PC-9 (cell line): Measurements from ENCODE around the gene GCNT2. TPM values are rescaled to one million over a fixed set of nuclear protein-coding genes. Genes with fewer than 3 reads are reported as not detected.

ENCODE experiments used
- BruUV-seq: library from RNA; stranded (reverse); fragments of 400-500 nt; replicated peaks from 2 replicates; lab custom pipeline; 2021; lab: Mats Ljungman, UMichigan
- CTCF ChIA-PET: fragments of 300-600 bp; sonication (Branson Sonifier 250); formaldehyde crosslinking; loops from one replicate; lab custom pipeline; 2022; ENCODE audit warnings: antibody characterized with exemption; lab: Charles Lee
- POLR2A ChIA-PET: fragments of 300-600 bp; sonication (Branson Sonifier 250); formaldehyde crosslinking; loops from one replicate; lab custom pipeline; 2022; ENCODE audit warnings: antibody characterized with exemption; ENCODE audit not compliant: unreplicated experiment; lab: Charles Lee
- DNase-seq, 2 experiments: peaks; one replicate each; pipeline versions ENCODE4 v3.0.0 to v3.0.0-alpha.2; 2015 to 2022; ENCODE audit warnings: mixed read lengths in 1 of 2
- H2AFZ ChIP-seq: fragments of 200-600 bp; sonication (generic); 2 replicates; pipeline ENCODE4 v1.8.1; 2017; ENCODE audit warnings: antibody characterized with exemption
- H3F3A ChIP-seq: fragments of 200-600 bp; sonication (generic); 2 replicates; pipeline ENCODE4 v1.8.1; 2017; ENCODE audit warnings: antibody characterized with exemption, mild to moderate bottlenecking, low read depth; ENCODE audit not compliant: insufficient read depth
- H3K27ac ChIP-seq: fragments of 200-600 bp; sonication (generic); 2 replicates; pipeline ENCODE4 v1.6.1; 2016; ENCODE audit warnings: mixed run types
- H3K27me3 ChIP-seq: fragments of 200-600 bp; sonication (generic); 2 replicates; pipeline ENCODE4 v1.6.1; 2016; ENCODE audit warnings: low read depth, mixed run types; ENCODE audit not compliant: insufficient read depth
- H3K36me3 ChIP-seq: fragments of 200-600 bp; sonication (generic); 2 replicates; pipeline ENCODE4 v1.6.1; 2016; ENCODE audit warnings: low read depth, mixed run types
- H3K4me1 ChIP-seq: fragments of 200-600 bp; sonication (generic); replicated peaks from 2 replicates; pipeline ENCODE4 v1.6.1; 2016; ENCODE audit warnings: mixed run types; ENCODE audit not compliant: insufficient read depth
- H3K4me2 ChIP-seq: fragments of 200-600 bp; sonication (generic); 2 replicates; pipeline ENCODE4 v1.6.1; 2017; ENCODE audit warnings: mixed run types
- H3K4me3 ChIP-seq: fragments of 200-600 bp; sonication (generic); 2 replicates; pipeline ENCODE4 v1.6.1; 2016; ENCODE audit warnings: mixed run types
- H3K79me2 ChIP-seq: fragments of 200-600 bp; sonication (generic); 2 replicates; pipeline ENCODE4 v1.6.1; 2017; ENCODE audit warnings: low read depth, mixed run types
- H3K9me2 ChIP-seq: fragments of 200-600 bp; sonication (generic); 2 replicates; pipeline ENCODE4 v1.8.1; 2017; ENCODE audit warnings: mild to moderate bottlenecking; ENCODE audit not compliant: insufficient read depth
- H3K9me3 ChIP-seq: fragments of 200-600 bp; sonication (generic); 2 replicates; pipeline ENCODE4 v1.8.1; 2016; ENCODE audit warnings: low read depth; ENCODE audit not compliant: insufficient read depth
- H4K20me1 ChIP-seq: fragments of 200-600 bp; sonication (generic); 2 replicates; pipeline ENCODE4 v1.8.1; 2017; ENCODE audit not compliant: insufficient read depth
- EZH2 ChIP-seq: fragments of 200-600 bp; sonication (generic); IDR thresholded peaks from 2 replicates; pipeline ENCODE4 v1.8.0; 2017; ENCODE audit warnings: antibody characterized with exemption, low read depth
- intact Hi-C: fragments of 100-400 bp; cut with micrococcal nuclease; formaldehyde crosslinking; loops from one replicate; pipeline ENCODE4 v1.10.0; 2022; ENCODE audit not compliant: unreplicated experiment
- total RNA-seq: library from RNA; stranded (reverse); gene quantifications from 2 replicates; pipeline ENCODE4 v1.2.3, GENCODE V29; 2021
- TF ChIP-seq, protein P1 (sequence below): fragments of 200-600 bp; sonication (generic); conservative IDR thresholded peaks from 2 replicates; pipeline ENCODE4 v1.6.1; 2017; ENCODE audit warnings: mixed run types, antibody characterized with exemption, mild to moderate bottlenecking, moderate library complexity

The GCNT2 gene
- total RNA-seq, 1 experiment from 2014 or later = 35.7 TPM

DNA sequence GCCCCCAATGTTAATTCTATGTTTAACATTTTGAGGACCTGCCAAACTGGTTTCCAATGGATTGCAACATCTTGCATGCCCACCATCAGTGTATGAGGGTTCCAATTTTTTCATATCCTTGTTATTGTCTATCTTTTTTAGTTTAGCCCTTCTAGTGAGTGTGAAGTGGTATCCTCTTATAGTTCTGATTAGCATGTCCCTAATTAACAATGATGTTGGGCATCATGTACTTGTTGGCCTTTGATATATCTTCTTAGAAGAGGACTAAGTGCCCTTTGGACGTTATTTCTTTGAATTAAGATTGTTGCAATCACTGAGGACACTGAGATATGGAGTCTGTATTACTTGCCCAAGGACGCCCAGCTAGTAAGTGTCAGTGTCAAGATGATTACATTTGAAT is 22.3 kb downstream of the GCNT2 start:
- H3K27me3 ChIP-seq = no peaks in the 10 kb centered on the region
- no peak overlapping the region for H2AFZ ChIP-seq
- no peak overlapping the region for H3K4me2 ChIP-seq
- CTCF ChIA-PET = no interaction called here
- no peaks in the 10 kb centered on the region for H3K9me2 ChIP-seq
- no peaks in the 10 kb centered on the region for H3K4me1 ChIP-seq
- H4K20me1 ChIP-seq = 0 out of 2 replicates have a peak, but pooled peaks cover 4% of the 10 kb centered on the region
- DNase-seq = no peak
- no peak overlapping the region for H3K4me3 ChIP-seq
- TF ChIP-seq, protein P1, sequence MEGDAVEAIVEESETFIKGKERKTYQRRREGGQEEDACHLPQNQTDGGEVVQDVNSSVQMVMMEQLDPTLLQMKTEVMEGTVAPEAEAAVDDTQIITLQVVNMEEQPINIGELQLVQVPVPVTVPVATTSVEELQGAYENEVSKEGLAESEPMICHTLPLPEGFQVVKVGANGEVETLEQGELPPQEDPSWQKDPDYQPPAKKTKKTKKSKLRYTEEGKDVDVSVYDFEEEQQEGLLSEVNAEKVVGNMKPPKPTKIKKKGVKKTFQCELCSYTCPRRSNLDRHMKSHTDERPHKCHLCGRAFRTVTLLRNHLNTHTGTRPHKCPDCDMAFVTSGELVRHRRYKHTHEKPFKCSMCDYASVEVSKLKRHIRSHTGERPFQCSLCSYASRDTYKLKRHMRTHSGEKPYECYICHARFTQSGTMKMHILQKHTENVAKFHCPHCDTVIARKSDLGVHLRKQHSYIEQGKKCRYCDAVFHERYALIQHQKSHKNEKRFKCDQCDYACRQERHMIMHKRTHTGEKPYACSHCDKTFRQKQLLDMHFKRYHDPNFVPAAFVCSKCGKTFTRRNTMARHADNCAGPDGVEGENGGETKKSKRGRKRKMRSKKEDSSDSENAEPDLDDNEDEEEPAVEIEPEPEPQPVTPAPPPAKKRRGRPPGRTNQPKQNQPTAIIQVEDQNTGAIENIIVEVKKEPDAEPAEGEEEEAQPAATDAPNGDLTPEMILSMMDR = no peak
- TF ChIP-seq EZH2 = no peak
- BruUV-seq = no TSS peak
- peaks cover 4% of the 10 kb centered on the region; the same call in 1 of the 2 replicates for H3K36me3 ChIP-seq
- no peaks in the 10 kb centered on the region for H3F3A ChIP-seq
- POLR2A ChIA-PET = no interaction called here
- peaks cover 19% of the 10 kb centered on the region for H3K79me2 ChIP-seq
- intact Hi-C loops = no loop called here
- H3K27ac ChIP-seq = no peak overlapping the region
- H3K9me3 ChIP-seq = no peaks in the 10 kb centered on the region

DNA sequence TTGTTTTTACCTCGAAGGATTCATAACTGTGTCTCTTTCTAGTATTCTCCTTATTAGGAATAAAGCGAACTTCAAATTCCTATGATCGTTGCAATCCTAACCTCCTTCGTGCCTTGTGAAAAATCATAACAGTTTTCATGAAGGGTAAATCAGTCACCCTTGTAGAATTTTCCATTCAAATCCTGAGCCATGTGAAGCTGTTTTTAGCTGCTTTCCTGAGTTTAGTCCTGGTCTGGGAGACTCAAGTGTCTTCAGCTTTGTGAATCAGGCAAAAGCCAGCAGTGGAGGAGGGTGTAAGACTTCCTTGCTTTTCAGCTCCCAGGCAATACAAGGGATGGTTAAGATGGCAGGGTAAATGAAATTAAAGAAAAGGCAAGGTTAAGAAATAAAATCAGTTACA is 24.3 kb downstream of the GCNT2 start:
- no peak for DNase-seq
- no peak for TF ChIP-seq EZH2
- TF ChIP-seq, protein P1 = no peak
- intact Hi-C loops = no loop called here
- Histone ChIP-seq H2AFZ (no peak overlapping the region), H3K27ac (no peak overlapping the region), H3K36me3 (peaks cover 4% of the 10 kb centered on the region; the same call in 1 of the 2 replicates), H3F3A (no peaks in the 10 kb centered on the region), H3K4me1 (no peaks in the 10 kb centered on the region), H3K79me2 (peaks cover 28% of the 10 kb centered on the region), H3K27me3 (no peaks in the 10 kb centered on the region), H3K9me3 (no peaks in the 10 kb centered on the region), H4K20me1 (0 out of 2 replicates have a peak, but pooled peaks cover 4% of the 10 kb centered on the region), H3K9me2 (no peaks in the 10 kb centered on the region), H3K4me3 (no peak overlapping the region), H3K4me2 (no peak overlapping the region)
- CTCF ChIA-PET = interaction anchor here (0.7 kb wide), 1 partner anchor 28 kb away, joined by 3 read pairs; no protein-coding TSS in a partner anchor
- POLR2A ChIA-PET = interaction anchor here (0.6 kb wide), 1 partner anchor 67 kb away, joined by 3 read pairs; no protein-coding TSS in a partner anchor
- BruUV-seq = no TSS peak

DNA sequence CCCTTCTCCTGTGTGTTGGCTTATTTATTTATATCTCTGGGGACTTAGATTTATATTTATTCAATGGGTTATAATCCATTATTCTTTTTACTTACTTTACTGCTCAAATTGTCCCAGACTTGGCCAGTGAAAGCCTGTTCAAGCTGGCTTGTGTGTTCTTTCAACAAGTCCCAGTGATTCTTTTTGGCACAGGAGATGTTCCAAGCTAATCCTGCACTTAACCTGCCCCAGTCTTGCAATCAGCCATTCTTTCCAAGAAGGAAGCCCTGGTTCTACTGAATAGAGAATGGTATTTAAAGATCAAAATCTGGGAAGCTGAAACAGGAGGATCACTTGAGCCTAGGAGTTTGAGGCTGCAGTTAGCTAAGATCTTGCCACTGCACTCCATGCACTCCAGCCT is 26.7 kb downstream of the GCNT2 start:
- H3K4me1 ChIP-seq = no peaks in the 10 kb centered on the region
- H3K4me2 ChIP-seq = no peak overlapping the region
- no peak for DNase-seq
- H3K9me3 ChIP-seq = no peaks in the 10 kb centered on the region
- ChIA-PET CTCF (no interaction called here), POLR2A (no interaction called here)
- no TSS peak for BruUV-seq
- peaks cover 28% of the 10 kb centered on the region for H3K79me2 ChIP-seq
- no peaks in the 10 kb centered on the region for H4K20me1 ChIP-seq
- H3K9me2 ChIP-seq = no peaks in the 10 kb centered on the region
- no peaks in the 10 kb centered on the region for H3F3A ChIP-seq
- H3K27ac ChIP-seq = no peak overlapping the region
- TF ChIP-seq, protein P1 = no peak
- TF ChIP-seq EZH2 = no peak
- H3K27me3 ChIP-seq = no peaks in the 10 kb centered on the region
- no peak overlapping the region for H2AFZ ChIP-seq
- intact Hi-C loops = no loop called here
- H3K4me3 ChIP-seq = no peak overlapping the region
- no peaks in the 10 kb centered on the region for H3K36me3 ChIP-seq
